Testis (tissue), 2 donors: Measurements from ENCODE around the gene PSMC6.

Experiments
- CTCF ChIP-seq, 3 experiments: fragments of 450-650 bp in 2 of 3; fragments of 200-600 bp in 1 of 3; sonication (generic) in 1 of 3; IDR thresholded peaks; one replicate each; pipeline ENCODE4 v1.5.1; 2016 to 2019; ENCODE audit warnings: antibody characterized with exemption in 3 of 3, mild to moderate bottlenecking in 2 of 3, moderate library complexity in 1 of 3
- POLR2A ChIP-seq: fragments of 450-650 bp; IDR thresholded peaks from one replicate; pipeline ENCODE4 v1.6.1; 2017; ENCODE audit warnings: antibody characterized with exemption, mild to moderate bottlenecking, moderate library complexity

GRCh38 chr14:52693036-52693435 is 14.0 kb upstream of the PSMC6 start:
- no peak for TF ChIP-seq POLR2A
- TF ChIP-seq CTCF (IDR thresholded peaks at IDR 0.05): no peak
